Measurements from ENCODE around the gene NBR1.

GRCh38 chr17:43169561-43170139 lies 1.4 kb upstream of the NBR1 start:
- TF ChIP-seq CTCF (IDR thresholded peaks at IDR 0.05) (no peak), POLR2A (IDR thresholded peaks at IDR 0.05) (no peak)
